Stomach (tissue), 4 donors: ENCODE measurements around the gene ADGRA1.

Source experiments
- CTCF ChIP-seq, 7 experiments: fragments of 450-650 bp in 4 of 7; fragments of 200-600 bp in 3 of 7; sonication (generic) in 3 of 7; IDR thresholded peaks; one replicate each; pipeline ENCODE4 v1.5.1; 2016 to 2019; ENCODE audit warnings: antibody characterized with exemption in 7 of 7, control low read depth in 2 of 7, mild to moderate bottlenecking in 1 of 7
- EP300 ChIP-seq: sonication (generic); formaldehyde crosslinking; IDR thresholded peaks from one replicate; pipeline ENCODE4 v1.6.1; 2017; ENCODE audit warnings: antibody characterized with exemption
- POLR2A ChIP-seq, 4 donors: fragments of 450-650 bp; IDR thresholded peaks; one replicate each; pipeline ENCODE4 v1.6.1; 2016; ENCODE audit warnings: antibody characterized with exemption in 4 of 4, control low read depth in 2 of 4, mild to moderate bottlenecking in 1 of 4, moderate library complexity in 1 of 4

GRCh38 chr10:133180192-133180964 lies 92.7 kb downstream of the ADGRA1 start:
- TF ChIP-seq CTCF (IDR thresholded peaks at IDR 0.05) (no peak), POLR2A (IDR thresholded peaks at IDR 0.05) (no peak), EP300 (no peak)
